GM18873 (cell line): ENCODE data around the gene CLMN.

Experiments used
- ATAC-seq: cut with Tn5 transposase; IDR thresholded peaks from one replicate; pipeline ENCODE4 v1.9.1; 2021; ENCODE audit warnings: mild to moderate bottlenecking, moderate library complexity, moderate number of reproducible peaks; ENCODE audit not compliant: unreplicated experiment, low FRiP score

CLMN gene

DNA sequence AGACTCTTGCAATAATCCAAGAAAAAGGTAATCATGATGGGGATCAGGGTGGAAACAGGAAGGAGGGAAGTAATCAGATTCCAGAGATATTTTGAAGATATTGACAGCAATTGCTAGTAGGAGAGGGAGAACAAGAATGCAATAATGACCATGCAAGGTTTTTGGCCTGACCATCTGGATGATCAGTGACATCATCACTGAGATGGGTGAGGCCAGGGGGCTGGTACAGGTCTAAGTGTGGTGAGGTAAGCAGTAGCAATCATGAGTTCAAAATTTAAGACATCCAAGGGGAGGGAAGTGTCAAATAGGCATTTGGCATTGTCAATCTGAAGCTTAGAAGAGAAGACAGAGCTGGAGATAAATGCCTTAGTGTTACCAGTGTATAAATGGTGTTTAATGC, 24.8 kb upstream of the CLMN start:
- no peak for ATAC-seq

GRCh38 chr14:95341564-95341963, 21.9 kb upstream of the CLMN start:
- ATAC-seq: no peak

DNA sequence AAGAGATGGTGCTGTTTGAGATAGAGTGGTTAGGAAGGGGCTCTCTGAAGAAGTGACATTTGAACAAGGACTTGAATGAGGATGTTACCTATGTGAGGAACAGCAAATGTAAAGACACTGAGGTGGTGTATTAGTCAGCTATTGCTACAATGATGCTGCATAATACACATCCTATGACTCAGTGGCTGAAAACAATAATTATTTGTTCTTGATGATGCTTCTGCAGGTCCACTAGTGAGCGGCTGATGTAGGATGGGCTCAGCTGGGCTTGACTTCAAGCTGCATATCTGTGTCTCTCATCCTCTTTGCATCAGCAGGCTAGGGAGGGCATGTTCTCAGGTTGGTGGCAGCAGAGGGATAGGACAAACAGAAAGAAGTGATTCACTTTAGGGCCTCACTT, 21.4 kb upstream of the CLMN start:
- no peak for ATAC-seq

DNA sequence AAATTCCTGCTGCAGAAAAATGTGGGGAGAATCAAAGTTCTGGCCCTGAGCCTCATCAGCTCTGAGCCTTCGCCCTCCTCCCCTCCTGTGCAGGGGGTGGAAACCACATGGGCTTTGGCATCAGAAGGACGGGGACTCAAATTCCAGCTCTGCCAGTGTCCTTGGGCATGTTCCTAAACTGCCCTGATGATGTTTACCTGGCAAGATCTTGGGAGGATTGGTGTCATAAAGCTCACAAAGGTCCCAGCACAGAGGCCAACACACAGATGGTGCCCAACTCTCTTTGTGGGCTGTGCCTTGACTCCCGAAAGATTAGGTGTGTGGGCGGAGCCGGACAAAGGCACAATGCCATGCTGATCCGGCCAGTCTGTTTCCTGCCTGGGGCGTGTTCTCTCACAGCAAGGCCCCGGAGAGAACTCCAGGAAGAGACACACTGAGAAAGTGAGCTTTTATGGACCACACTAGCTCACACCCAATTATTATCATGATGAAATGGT, 20.5 kb upstream of the CLMN start:
- ATAC-seq: no peak

DNA sequence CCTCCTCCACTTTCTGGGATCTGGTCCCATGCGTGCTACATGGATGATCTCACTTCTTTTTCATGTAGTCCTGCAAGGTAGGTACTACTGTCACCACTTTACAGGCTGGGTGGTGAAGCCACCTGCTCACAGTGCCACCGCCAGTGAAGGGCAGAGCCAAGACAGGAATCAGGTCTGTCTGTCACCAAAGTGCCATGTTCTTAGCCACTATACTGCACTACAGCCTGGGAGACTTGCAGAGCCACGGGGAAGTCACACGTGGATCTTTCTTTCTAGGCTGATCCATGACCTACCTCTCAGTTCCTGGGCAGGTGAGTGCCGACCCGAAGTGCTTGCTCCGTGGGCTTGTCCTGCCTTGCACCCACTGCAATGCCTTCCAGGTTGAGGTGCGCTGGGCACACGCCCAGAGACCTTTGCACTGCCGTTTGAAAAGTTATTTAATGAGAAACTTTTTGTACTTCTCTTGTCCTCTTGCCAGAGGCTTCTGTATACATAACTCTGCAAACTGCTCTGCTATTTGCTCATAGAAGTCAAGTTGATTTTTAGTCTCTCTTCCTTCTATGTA, 19.7 kb upstream of the CLMN start:
- ATAC-seq: no peak

- ATAC-seq: no peak
Measured at GRCh38 chr14:95338436-95338835, 18.7 kb upstream of the CLMN start.

GRCh38 chr14:95337041-95337595, 17.4 kb upstream of the CLMN start:
- no peak for ATAC-seq

- no peak for ATAC-seq
Measured at GRCh38 chr14:95336192-95336760, 16.6 kb upstream of the CLMN start.

- no peak for ATAC-seq
Measured at GRCh38 chr14:95335071-95335470, 15.4 kb upstream of the CLMN start.

DNA sequence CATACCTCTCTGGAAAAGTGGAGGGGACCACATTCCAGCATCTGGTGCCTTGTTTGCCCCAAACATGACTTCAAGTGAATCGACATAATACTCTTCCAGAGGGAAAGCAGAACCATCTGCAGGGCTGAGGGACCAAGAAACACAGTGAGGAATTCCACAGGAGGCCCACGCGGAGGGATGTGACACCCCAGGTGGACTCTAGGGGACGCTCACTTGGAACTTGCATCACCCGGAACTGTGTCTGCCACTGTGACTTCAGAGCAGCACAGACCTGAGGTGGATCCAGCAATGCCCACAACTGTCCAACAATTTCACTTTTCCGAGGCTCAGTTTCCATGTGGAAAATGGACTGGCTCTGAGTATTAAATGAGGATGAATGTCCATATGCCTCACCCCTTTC, 14.3 kb upstream of the CLMN start:
- no peak for ATAC-seq

DNA sequence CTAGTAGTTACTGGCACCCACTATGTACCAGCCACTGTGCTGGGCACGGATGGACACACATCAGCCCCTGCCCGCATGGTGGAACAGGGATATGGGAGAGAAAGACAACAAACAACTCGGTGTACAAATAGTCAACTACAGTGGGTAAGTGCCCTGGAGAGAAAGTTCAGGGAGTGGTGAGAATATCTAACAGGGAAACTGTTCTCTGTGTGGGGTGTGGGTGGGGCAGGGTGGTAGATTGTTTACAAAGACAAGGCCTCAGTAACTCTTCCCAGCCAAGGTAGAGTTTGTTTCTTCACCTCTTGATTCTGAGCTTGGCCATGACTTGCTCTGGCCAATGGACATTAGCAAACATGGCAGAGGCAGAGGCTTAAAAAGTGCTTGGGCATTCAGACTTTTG, 12.9 kb upstream of the CLMN start:
- ATAC-seq: no peak

DNA sequence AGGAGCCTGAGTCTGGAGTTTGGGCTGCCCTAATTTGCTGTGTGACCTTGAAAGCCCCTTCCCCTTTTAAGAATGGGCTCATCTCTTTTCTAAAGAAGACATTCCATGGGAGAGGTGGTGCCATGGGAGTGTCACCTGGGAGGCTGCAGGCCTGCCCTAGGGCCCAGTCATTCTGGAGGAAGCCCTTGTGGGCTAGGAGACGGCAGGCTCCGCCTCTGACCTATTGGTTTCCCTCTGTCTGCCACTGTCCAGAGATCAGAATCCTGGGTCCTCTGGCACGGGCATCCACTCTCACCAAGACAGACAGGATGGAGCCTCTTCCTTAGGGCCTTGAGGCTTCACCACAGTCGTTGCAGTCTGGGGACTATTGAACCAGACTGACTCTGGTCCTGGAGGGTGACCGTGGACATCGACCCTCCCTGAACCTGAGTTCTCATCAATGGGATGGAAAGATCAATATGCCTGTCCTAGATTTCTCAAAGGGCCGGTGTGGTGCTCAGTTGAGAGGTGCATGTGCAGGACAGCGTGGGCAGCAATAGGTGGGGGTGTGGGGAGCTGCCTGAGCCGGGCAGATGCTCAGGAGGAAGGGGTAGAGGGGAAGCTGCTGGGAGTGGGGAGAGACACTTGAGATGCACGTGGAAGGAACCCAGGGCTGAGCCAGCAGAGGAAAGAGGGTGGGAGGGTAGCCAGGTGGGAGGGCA, 12.2 kb upstream of the CLMN start:
- no peak for ATAC-seq

DNA sequence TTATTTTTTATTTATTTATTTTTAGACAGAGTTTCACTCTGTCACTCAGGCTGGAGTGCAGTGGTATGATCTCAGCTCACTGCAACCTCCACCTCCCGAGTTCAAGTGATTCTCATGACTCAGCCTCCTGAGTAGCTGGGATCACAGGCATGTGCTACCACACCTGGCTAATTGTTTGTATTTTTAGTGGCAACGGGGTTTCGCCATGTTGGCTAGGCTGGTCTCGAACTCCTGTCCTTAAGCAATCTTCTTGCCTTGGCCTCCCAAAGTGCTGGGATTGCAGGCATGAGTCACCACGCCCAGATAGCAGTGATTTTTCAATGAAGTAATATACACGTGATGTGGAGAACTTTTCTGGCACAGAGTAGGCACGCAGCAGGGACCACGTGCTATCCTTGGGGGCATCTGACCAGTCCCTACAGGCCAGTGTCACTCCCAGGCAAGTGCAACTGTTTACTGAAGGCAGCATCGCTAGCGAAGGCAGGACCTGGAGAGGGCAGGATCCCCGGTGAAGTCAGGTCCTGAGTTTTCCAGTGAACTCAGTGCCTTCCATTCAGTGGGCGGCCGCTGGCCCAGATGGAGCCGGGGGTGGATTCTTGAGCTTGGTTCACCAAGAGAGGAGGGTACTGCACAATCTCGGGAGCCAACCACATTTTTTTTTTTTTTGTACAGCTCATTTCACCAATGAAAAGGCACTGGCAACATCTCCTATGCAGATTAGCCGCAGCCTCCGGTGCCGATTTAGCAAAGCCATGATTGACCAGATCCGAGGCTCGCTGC, 11.1 kb upstream of the CLMN start:
- no peak for ATAC-seq

GRCh38 chr14:95329941-95330340, 10.2 kb upstream of the CLMN start:
- no peak for ATAC-seq

DNA sequence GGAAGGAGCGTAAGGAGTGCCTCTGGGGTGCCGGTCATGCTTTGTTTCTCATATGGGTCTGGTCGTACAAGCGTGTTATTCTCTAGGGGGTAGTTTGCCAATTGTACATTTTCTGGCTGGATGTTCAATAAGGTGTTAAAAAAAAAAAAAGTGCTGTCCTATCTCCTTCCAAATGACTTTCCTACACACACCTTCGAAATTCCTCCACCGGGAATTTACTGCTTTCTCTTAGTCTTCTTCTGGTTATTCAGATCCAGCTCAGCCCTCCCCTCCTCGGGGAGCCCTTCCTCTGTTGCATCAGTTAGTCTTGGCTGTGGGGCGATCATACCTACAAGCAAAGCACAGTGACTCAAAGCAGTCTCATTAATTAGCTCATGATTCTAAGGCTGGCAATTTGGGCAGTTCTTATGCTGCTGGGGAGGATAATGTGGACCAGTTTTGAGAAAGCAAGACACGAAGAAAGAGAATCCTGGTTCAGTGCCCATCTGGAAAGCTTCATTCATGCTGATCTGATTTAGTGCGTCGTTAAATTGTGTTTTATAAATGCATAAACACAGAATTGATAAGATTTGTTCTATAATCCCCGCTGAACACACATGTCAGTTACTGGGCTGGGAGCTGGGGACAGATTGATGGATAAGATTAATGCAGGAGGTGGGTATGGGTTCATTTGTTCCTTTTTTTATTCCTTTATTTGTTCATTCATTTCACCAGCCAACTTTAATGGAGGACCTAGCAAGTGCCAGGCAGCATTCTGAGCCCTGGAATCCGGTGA, 9.2 kb upstream of the CLMN start:
- no peak for ATAC-seq

DNA sequence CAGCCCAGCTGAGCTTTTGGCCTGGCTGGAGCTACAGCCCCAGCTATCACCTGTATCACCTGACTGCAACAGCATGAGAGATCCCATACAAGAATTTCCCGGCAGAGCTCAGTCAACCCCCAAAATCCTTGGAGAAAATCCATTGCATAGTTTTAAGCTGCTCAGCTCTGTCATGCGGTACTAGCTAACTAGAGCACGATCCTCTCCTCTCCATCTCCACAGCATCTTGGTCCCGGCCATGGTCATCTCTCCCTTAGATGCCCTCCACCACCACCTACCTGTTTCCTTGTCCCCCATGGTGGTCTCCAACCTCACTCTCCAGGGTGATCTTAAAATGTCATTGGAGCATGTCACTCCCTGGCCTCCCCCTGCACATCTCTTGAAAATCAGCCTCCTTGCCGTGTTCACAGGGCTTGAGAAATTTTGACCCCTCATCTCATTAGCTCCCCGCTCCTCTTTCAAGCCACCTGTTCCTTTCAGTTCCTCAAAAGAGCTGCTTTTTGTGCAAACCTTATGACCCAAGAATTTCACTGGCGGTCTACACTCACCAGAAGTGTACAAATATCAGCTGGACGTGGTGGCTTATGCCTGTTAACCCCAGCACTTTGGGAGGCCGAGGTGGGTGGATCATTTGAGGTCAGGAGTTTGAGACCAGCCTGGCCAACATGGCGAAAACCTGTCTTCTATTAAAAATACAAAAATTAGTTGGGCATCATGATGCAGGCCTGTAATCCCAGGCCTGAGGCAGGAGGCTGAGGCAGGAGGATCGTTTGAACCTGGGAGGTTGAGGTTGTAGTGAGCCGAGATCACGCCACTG, 8.1 kb upstream of the CLMN start:
- ATAC-seq: peak; percentile 91

DNA sequence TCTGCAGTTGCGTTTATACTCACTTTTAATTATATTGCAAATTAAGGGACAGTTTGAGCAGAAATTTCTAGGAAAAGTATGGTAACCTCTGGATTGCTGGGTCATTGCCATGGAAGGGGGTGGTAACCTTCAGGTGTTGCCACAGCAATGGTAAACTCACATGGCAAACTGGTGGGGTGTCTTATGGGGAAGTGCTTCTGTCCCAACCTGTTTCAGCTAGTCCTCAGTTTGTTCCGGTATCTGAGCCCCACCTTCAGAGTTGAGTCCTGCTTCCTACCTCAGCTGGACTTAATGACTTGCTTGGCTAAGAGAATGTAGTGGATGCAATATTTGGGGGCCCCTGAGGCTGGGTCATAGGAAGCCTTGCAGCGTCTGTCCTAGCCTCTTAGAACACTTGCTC, 7.3 kb upstream of the CLMN start:
- no peak for ATAC-seq

- no peak for ATAC-seq
Measured at GRCh38 chr14:95323917-95324316, 4.2 kb upstream of the CLMN start.

DNA sequence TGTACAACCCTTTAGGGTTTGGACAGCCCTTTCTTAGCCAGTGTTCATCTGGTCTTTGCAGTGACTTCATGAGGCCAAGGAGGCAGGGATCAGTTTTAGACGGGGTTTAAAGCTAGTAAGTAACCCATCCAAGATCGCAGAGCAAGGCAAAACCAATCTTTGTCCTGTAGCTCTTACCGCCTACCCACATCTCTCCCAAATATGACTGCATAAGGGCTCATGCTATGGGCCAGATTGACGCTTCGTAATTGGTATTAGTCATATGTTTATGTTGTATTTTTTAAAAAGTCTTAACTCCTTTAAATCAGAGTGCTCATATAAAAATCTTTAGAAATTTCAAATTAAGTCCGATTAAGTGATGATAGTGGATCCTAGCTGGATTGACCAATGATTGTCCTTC, 3.7 kb upstream of the CLMN start:
- no peak for ATAC-seq
